GM18861 (cell line): ENCODE data around the gene RSRC1.
"Not testable (repeated sequence)": the region's sequence is repeated elsewhere in the genome, so short reads cannot be mapped to it uniquely, and the experiment has no call there.

Experiments
- ATAC-seq: cut with Tn5 transposase; IDR thresholded peaks from one replicate; pipeline ENCODE4 v1.9.1; 2021; ENCODE audit not compliant: unreplicated experiment

Gene RSRC1

GRCh38 chr3:158220575-158220974, 110.7 kb downstream of the RSRC1 start:
- no peak for ATAC-seq

GRCh38 chr3:158221426-158221825, 111.5 kb downstream of the RSRC1 start:
- ATAC-seq: no peak

GRCh38 chr3:158226429-158226828, 116.5 kb downstream of the RSRC1 start:
- no peak for ATAC-seq

- ATAC-seq: not testable (repeated sequence)
These were observed 119.1 kb downstream of the RSRC1 start for GRCh38 chr3:158228942-158229341.

GRCh38 chr3:158233791-158234190, 123.9 kb downstream of the RSRC1 start:
- no peak for ATAC-seq

- ATAC-seq: no peak
These were observed 134.4 kb downstream of the RSRC1 start for GRCh38 chr3:158244274-158244673.

- no peak for ATAC-seq
These were observed 137.4 kb downstream of the RSRC1 start for GRCh38 chr3:158247288-158247687.

GRCh38 chr3:158248261-158248660, 138.4 kb downstream of the RSRC1 start:
- ATAC-seq: no peak

GRCh38 chr3:158249183-158249582, 139.3 kb downstream of the RSRC1 start:
- ATAC-seq: no peak

GRCh38 chr3:158258619-158259018, 148.7 kb downstream of the RSRC1 start:
- ATAC-seq: no peak

- no peak for ATAC-seq
These were observed 150.5 kb downstream of the RSRC1 start for GRCh38 chr3:158260392-158260791.

GRCh38 chr3:158261371-158261991, 151.6 kb downstream of the RSRC1 start:
- no peak for ATAC-seq

- ATAC-seq: no peak
These were observed 155.0 kb downstream of the RSRC1 start for GRCh38 chr3:158264894-158265293.

GRCh38 chr3:158267015-158267414, 157.1 kb downstream of the RSRC1 start:
- no peak for ATAC-seq

GRCh38 chr3:158269942-158270341, 160.1 kb downstream of the RSRC1 start:
- no peak for ATAC-seq

GRCh38 chr3:158272081-158272480, 162.2 kb downstream of the RSRC1 start:
- ATAC-seq: no peak

- no peak for ATAC-seq
These were observed 163.8 kb downstream of the RSRC1 start for GRCh38 chr3:158273656-158274055.

GRCh38 chr3:158278187-158278586, 168.3 kb downstream of the RSRC1 start:
- no peak for ATAC-seq

- ATAC-seq: no peak
These were observed 169.7 kb downstream of the RSRC1 start for GRCh38 chr3:158279609-158280008.

- no peak for ATAC-seq
These were observed 185.9 kb downstream of the RSRC1 start for GRCh38 chr3:158295771-158296170.

GRCh38 chr3:158297940-158298339, 188.1 kb downstream of the RSRC1 start:
- no peak for ATAC-seq

- ATAC-seq: no peak
These were observed 198.5 kb downstream of the RSRC1 start for GRCh38 chr3:158308236-158308928.
